HEK293 (cell line): ENCODE measurements around the gene AKT1.

Experiments used
- CTCF ChIA-PET: fragments of 350-600 bp; formaldehyde crosslinking; extraction: SDS; loops from one replicate; lab custom pipeline; 2021; ENCODE audit warnings: antibody characterized with exemption; lab: Yijun Ruan, JAX
- POLR2A ChIA-PET: fragments of 300-600 bp; formaldehyde crosslinking; extraction: SDS; loops from one replicate; lab custom pipeline; 2020; ENCODE audit warnings: antibody characterized with exemption, inconsistent platforms; lab: Yijun Ruan, JAX
- H3K27ac ChIP-seq: fragments of 200-500 bp; sonication (Bioruptor generic); 2 replicates; pipeline ENCODE4 v1.5.1; 2014; ENCODE audit warnings: low read depth, low read length, control low read depth, inconsistent platforms; ENCODE audit errors: extremely low read depth
- H3K36me3 ChIP-seq, 2 experiments: fragments of 200-500 bp in 1 of 2; sonication (Bioruptor generic) in 1 of 2; 1 replicate in 1 of 2; 2 replicates in 1 of 2; pipeline ENCODE4 v1.5.1; 2014 to 2017; ENCODE audit warnings: inconsistent platforms in 2 of 2, low read length in 2 of 2; ENCODE audit not compliant: control insufficient read depth in 2 of 2, insufficient read depth in 1 of 2
- H3K4me1 ChIP-seq: fragments of 200-500 bp; sonication (Bioruptor generic); 2 replicates; pipeline ENCODE4 v1.5.1; 2014; ENCODE audit warnings: mild to moderate bottlenecking, low read length, inconsistent platforms; ENCODE audit not compliant: control insufficient read depth, insufficient read depth
- H3K4me3 ChIP-seq: 2 replicates; pipeline ENCODE4 v1.5.1; 2011; ENCODE audit warnings: low read depth, mild to moderate bottlenecking, control low read depth, low read length, moderate library complexity
- H3K9me3 ChIP-seq: fragments of 200-500 bp; sonication (Bioruptor generic); 2 replicates; pipeline ENCODE4 v1.5.1; 2014; ENCODE audit warnings: low read depth, low read length, inconsistent platforms; ENCODE audit not compliant: control insufficient read depth, insufficient read depth
- BCL11B ChIP-seq: fragments of 450-650 bp; formaldehyde crosslinking; IDR thresholded peaks from 2 replicates; pipeline ENCODE4 v1.5.1; 2016; ENCODE audit warnings: low read depth, missing biosample characterization, missing genetic modification characterization
- EGR2 ChIP-seq: fragments of 450-650 bp; formaldehyde crosslinking; IDR thresholded peaks from 2 replicates; pipeline ENCODE4 v1.5.1; 2016; ENCODE audit warnings: low read depth, missing biosample characterization, missing genetic modification characterization
- GFI1B ChIP-seq: fragments of 450-650 bp; formaldehyde crosslinking; IDR thresholded peaks from 2 replicates; pipeline ENCODE4 v1.5.1; 2016; ENCODE audit warnings: missing biosample characterization, missing genetic modification characterization
- GLIS2 ChIP-seq: fragments of 450-650 bp; formaldehyde crosslinking; IDR thresholded peaks from 2 replicates; pipeline ENCODE4 v1.5.1; 2016; ENCODE audit warnings: missing biosample characterization, missing genetic modification characterization
- KLF9 ChIP-seq: fragments of 450-650 bp; formaldehyde crosslinking; IDR thresholded peaks from 2 replicates; pipeline ENCODE4 v1.5.1; 2016; ENCODE audit warnings: missing biosample characterization, missing genetic modification characterization, low read depth
- OVOL3 ChIP-seq: fragments of 450-650 bp; formaldehyde crosslinking; IDR thresholded peaks from 2 replicates; pipeline ENCODE4 v1.5.1; 2016; ENCODE audit warnings: missing biosample characterization, missing genetic modification characterization
- PRDM4 ChIP-seq: fragments of 450-650 bp; formaldehyde crosslinking; IDR thresholded peaks from 2 replicates; pipeline ENCODE4 v1.5.1; 2017; ENCODE audit warnings: missing biosample characterization, missing genetic modification characterization
- ZBTB44 ChIP-seq: fragments of 450-650 bp; IDR thresholded peaks from 2 replicates; pipeline ENCODE4 v1.5.1; 2018; ENCODE audit warnings: missing biosample characterization, mild to moderate bottlenecking, missing genetic modification characterization
- ZFP69B ChIP-seq: fragments of 450-650 bp; formaldehyde crosslinking; IDR thresholded peaks from 2 replicates; pipeline ENCODE4 v1.5.1; 2016; ENCODE audit warnings: missing biosample characterization, missing genetic modification characterization
- ZNF121 ChIP-seq: fragments of 450-650 bp; formaldehyde crosslinking; IDR thresholded peaks from 2 replicates; pipeline ENCODE4 v1.5.1; 2016; ENCODE audit warnings: missing biosample characterization, missing genetic modification characterization
- ZNF132 ChIP-seq: fragments of 450-650 bp; formaldehyde crosslinking; IDR thresholded peaks from 2 replicates; pipeline ENCODE4 v1.5.1; 2017; ENCODE audit warnings: missing biosample characterization, missing genetic modification characterization, borderline replicate concordance
- ZNF18 ChIP-seq: fragments of 450-650 bp; formaldehyde crosslinking; IDR thresholded peaks from 2 replicates; pipeline ENCODE4 v1.5.1; 2016; ENCODE audit warnings: missing biosample characterization, missing genetic modification characterization
- ZNF248 ChIP-seq: fragments of 450-650 bp; formaldehyde crosslinking; IDR thresholded peaks from 2 replicates; pipeline ENCODE4 v1.5.1; 2017; ENCODE audit warnings: missing biosample characterization, missing genetic modification characterization
- ZNF488 ChIP-seq: fragments of 450-650 bp; formaldehyde crosslinking; IDR thresholded peaks from 2 replicates; pipeline ENCODE4 v1.5.1; 2016; ENCODE audit warnings: missing biosample characterization, missing genetic modification characterization
- ZNF548 ChIP-seq: fragments of 450-650 bp; formaldehyde crosslinking; IDR thresholded peaks from 2 replicates; pipeline ENCODE4 v1.5.1; 2016; ENCODE audit warnings: missing biosample characterization, missing genetic modification characterization
- ZNF701 ChIP-seq: fragments of 450-650 bp; formaldehyde crosslinking; IDR thresholded peaks from 2 replicates; pipeline ENCODE4 v1.5.1; 2016; ENCODE audit warnings: missing biosample characterization, missing genetic modification characterization
- TF ChIP-seq, protein P1 (sequence below): fragments of 450-650 bp; formaldehyde crosslinking; IDR thresholded peaks from 2 replicates; pipeline ENCODE4 v1.5.1; 2017; ENCODE audit warnings: missing biosample characterization, missing genetic modification characterization
- TF ChIP-seq, protein P2 (sequence below): fragments of 450-650 bp; formaldehyde crosslinking; IDR thresholded peaks from 2 replicates; pipeline ENCODE4 v1.5.1; 2016; ENCODE audit warnings: missing biosample characterization, missing genetic modification characterization

AKT1 gene

GRCh38 chr14:104802394-104803184, 7.0 kb upstream of the AKT1 start (continued):
- TF ChIP-seq, protein P1, sequence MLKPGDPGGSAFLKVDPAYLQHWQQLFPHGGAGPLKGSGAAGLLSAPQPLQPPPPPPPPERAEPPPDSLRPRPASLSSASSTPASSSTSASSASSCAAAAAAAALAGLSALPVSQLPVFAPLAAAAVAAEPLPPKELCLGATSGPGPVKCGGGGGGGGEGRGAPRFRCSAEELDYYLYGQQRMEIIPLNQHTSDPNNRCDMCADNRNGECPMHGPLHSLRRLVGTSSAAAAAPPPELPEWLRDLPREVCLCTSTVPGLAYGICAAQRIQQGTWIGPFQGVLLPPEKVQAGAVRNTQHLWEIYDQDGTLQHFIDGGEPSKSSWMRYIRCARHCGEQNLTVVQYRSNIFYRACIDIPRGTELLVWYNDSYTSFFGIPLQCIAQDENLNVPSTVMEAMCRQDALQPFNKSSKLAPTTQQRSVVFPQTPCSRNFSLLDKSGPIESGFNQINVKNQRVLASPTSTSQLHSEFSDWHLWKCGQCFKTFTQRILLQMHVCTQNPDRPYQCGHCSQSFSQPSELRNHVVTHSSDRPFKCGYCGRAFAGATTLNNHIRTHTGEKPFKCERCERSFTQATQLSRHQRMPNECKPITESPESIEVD (tag by site-specific recombination): no peak
- TF ChIP-seq ZNF488 (tag by site-specific recombination) (no peak), ZNF132 (tag by site-specific recombination) (no peak), ZNF248 (no peak), BCL11B (tag by site-specific recombination) (0 out of 2 replicates have a peak, but pooled peaks have one; percentile 29)

DNA sequence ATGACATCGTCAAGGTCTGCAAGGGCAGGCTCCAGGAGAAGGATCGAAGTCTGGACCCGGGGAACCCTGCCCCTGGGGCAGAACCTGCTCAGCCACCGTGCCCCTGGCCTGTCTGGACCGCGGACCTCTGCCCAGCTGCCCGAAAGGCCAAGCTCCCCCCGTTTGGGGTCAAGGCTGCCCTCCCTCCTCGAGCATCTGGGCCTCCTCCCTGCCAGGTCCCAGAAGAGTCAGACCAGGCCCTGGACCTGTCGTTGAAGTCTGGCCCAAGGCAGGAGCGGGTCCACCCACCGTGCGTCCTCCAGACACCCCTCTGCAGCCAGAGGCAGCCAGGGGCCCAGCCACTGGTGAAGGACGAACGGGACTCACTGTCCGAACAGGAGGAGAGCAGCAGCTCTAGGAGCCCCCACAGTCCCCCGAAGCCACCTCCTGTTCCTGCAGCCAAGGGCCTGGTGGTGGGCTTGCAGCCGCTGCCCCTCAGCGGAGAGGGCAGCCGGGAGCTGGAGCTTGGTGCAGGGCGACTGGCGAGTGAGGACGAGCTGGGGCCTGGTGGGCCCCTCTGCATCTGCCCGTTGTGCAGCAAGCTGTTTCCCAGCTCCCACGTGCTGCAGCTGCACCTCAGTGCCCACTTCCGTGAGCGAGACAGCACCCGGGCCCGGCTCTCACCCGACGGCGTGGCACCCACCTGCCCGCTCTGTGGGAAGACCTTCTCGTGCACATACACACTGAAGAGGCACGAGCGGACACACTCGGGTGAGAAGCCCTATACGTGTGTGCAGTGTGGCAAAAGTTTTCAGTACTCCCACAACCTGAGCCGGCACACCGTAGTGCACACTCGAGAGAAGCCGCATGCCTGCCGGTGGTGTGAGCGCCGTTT, 6.2 kb upstream of the AKT1 start:
- ChIA-PET CTCF (interaction anchor here (1.2 kb wide), 1 partner anchor 24 kb away, joined by 3 read pairs; no protein-coding TSS in a partner anchor), POLR2A (interaction anchor here (1.1 to 1.6 kb wide), 2 partner anchors 10 to 25 kb away, joined by 4 to 7 read pairs; no protein-coding TSS in a partner anchor)
- peaks cover 9% of the 10 kb centered on the region for H3K4me1 ChIP-seq
- peak overlapping the region; percentile 43 for H3K4me3 ChIP-seq
- no peaks in the 10 kb centered on the region for H3K9me3 ChIP-seq
- TF ChIP-seq ZNF701 (tag by site-specific recombination) (no peak), ZFP69B (tag by site-specific recombination) (0 out of 2 replicates have a peak, but pooled peaks have one; percentile 26), ZNF18 (tag by site-specific recombination) (0 out of 2 replicates have a peak, but pooled peaks have one; percentile 30), ZBTB44 (tag by site-specific recombination) (no peak), ZNF548 (tag by site-specific recombination) (no peak), GLIS2 (no peak), GFI1B (tag by site-specific recombination) (no peak)
- H3K27ac ChIP-seq: no peak overlapping the region
- no peaks in the 10 kb centered on the region for H3K36me3 ChIP-seq

- H3K27ac ChIP-seq: no peak within 1 kb of the TSS; the same call in 1 of the 2 replicates
- H3K4me3 ChIP-seq: peak within 1 kb of the TSS; percentile 43
- no peaks in the 10 kb centered on the region for H3K9me3 ChIP-seq
- POLR2A ChIA-PET: interaction anchor here (1.1 to 1.6 kb wide), 2 partner anchors 10 to 26 kb away, joined by 4 to 7 read pairs; no protein-coding TSS in a partner anchor
- H3K4me1 ChIP-seq: peaks cover 9% of the 10 kb centered on the region
- no peaks in the 10 kb centered on the region for H3K36me3 ChIP-seq
- CTCF ChIA-PET: interaction anchor here (1.2 kb wide), 1 partner anchor 25 kb away, joined by 3 read pairs; no protein-coding TSS in a partner anchor
- peak; percentile 50 for TF ChIP-seq KLF9 (tag by site-specific recombination)
- no peak for TF ChIP-seq OVOL3 (tag by site-specific recombination)
- TF ChIP-seq, protein P2, sequence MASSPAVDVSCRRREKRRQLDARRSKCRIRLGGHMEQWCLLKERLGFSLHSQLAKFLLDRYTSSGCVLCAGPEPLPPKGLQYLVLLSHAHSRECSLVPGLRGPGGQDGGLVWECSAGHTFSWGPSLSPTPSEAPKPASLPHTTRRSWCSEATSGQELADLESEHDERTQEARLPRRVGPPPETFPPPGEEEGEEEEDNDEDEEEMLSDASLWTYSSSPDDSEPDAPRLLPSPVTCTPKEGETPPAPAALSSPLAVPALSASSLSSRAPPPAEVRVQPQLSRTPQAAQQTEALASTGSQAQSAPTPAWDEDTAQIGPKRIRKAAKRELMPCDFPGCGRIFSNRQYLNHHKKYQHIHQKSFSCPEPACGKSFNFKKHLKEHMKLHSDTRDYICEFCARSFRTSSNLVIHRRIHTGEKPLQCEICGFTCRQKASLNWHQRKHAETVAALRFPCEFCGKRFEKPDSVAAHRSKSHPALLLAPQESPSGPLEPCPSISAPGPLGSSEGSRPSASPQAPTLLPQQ (tag by site-specific recombination): peak; percentile 26; the same call in 1 of the 2 replicates
- TF ChIP-seq GLIS2: peak; percentile 50; the same call in 1 of the 2 replicates
- no peak for TF ChIP-seq EGR2 (tag by site-specific recombination)
- TF ChIP-seq ZNF121 (tag by site-specific recombination): no peak
- TF ChIP-seq PRDM4: no peak
Observed at GRCh38 chr14:104800771-104801519, 5.4 kb upstream of the AKT1 start, which contains the start of gene ZBTB42. ZBTB42 (plus strand) TSS chr14:104801101; CDS start chr14:104801198, 97 bp downstream.
